Glutamatergic neuron (in vitro differentiated cells): ENCODE measurements around the gene SLC35D1. TPM values are rescaled to one million over a fixed set of nuclear protein-coding genes. Genes with fewer than 3 reads are reported as not detected.

ENCODE experiments used
- DNase-seq: peaks from one replicate; pipeline ENCODE4 v3.0.0; 2022
- H3K27ac Mint-ChIP-seq: one replicate; pipeline ENCODE4 v1.8.0; 2020; ENCODE audit warnings: mild to moderate bottlenecking, mixed read lengths, inconsistent platforms; ENCODE audit not compliant: unreplicated experiment
- H3K27me3 Mint-ChIP-seq: one replicate; pipeline ENCODE4 v1.8.0; 2020; ENCODE audit warnings: mild to moderate bottlenecking, moderate library complexity, mixed read lengths, inconsistent platforms; ENCODE audit not compliant: unreplicated experiment
- H3K36me3 Mint-ChIP-seq: one replicate; pipeline ENCODE4 v1.8.0; 2020; ENCODE audit warnings: mild to moderate bottlenecking, mixed read lengths, inconsistent platforms; ENCODE audit not compliant: unreplicated experiment
- H3K4me1 Mint-ChIP-seq: one replicate; pipeline ENCODE4 v1.8.0; 2020; ENCODE audit warnings: mild to moderate bottlenecking, low read depth, mixed read lengths, inconsistent platforms; ENCODE audit not compliant: unreplicated experiment
- H3K4me3 Mint-ChIP-seq: one replicate; pipeline ENCODE4 v1.8.0; 2020; ENCODE audit warnings: mild to moderate bottlenecking, mixed read lengths, inconsistent platforms; ENCODE audit not compliant: unreplicated experiment
- H3K9me3 Mint-ChIP-seq: one replicate; pipeline ENCODE4 v1.8.0; 2020; ENCODE audit warnings: mild to moderate bottlenecking, moderate library complexity, mixed read lengths, inconsistent platforms; ENCODE audit not compliant: unreplicated experiment
- CTCF ChIP-seq: fragments of 200-600 bp; sonication (generic); IDR thresholded peaks from one replicate; pipeline ENCODE4 v1.5.0; 2021; ENCODE audit not compliant: partially characterized antibody, unreplicated experiment
- total RNA-seq: library from RNA; stranded (reverse); fragmentation: NEBNext Ultra II Directional; extraction: Animal tissue kit (Norgen Biotek cat#: 25700); gene quantifications from one replicate; pipeline ENCODE4 v1.2.1, GENCODE V29; 2021; ENCODE audit not compliant: unreplicated experiment

SLC35D1 gene
- total RNA-seq, 1 donor from 2014 or later, result 2.7 TPM

- DNase-seq, result no peak
- H3K4me1 Mint-ChIP-seq, result no peaks in the 10 kb centered on the region
- no peak overlapping the region for H3K27ac Mint-ChIP-seq
- H3K9me3 Mint-ChIP-seq, result no peaks in the 10 kb centered on the region
- H3K27me3 Mint-ChIP-seq, result no peaks in the 10 kb centered on the region
- H3K36me3 Mint-ChIP-seq, result peaks cover 5% of the 10 kb centered on the region
- no peak for TF ChIP-seq CTCF
- H3K4me3 Mint-ChIP-seq, result no peak overlapping the region
Measured at GRCh38 chr1:67031859-67032247, 22.1 kb downstream of the SLC35D1 start.

- Mint-ChIP-seq H3K4me3 (no peak overlapping the region), H3K27me3 (no peaks in the 10 kb centered on the region), H3K4me1 (no peaks in the 10 kb centered on the region), H3K9me3 (no peaks in the 10 kb centered on the region), H3K36me3 (peaks cover 5% of the 10 kb centered on the region), H3K27ac (no peak overlapping the region)
- DNase-seq, result no peak
- no peak for TF ChIP-seq CTCF
Measured at GRCh38 chr1:67031121-67031858, 22.7 kb downstream of the SLC35D1 start.

- Mint-ChIP-seq H3K4me1 (no peaks in the 10 kb centered on the region), H3K27ac (no peak overlapping the region), H3K27me3 (no peaks in the 10 kb centered on the region), H3K4me3 (no peak overlapping the region), H3K36me3 (peaks cover 5% of the 10 kb centered on the region), H3K9me3 (no peaks in the 10 kb centered on the region)
- TF ChIP-seq CTCF, result no peak
- DNase-seq, result no peak
Measured at GRCh38 chr1:67029472-67029871, 24.5 kb downstream of the SLC35D1 start.

GRCh38 chr1:67020765-67021164 lies 33.2 kb downstream of the SLC35D1 start:
- no peak for TF ChIP-seq CTCF
- H3K36me3 Mint-ChIP-seq, result no peaks in the 10 kb centered on the region
- peaks cover 2% of the 10 kb centered on the region for H3K4me1 Mint-ChIP-seq
- no peaks in the 10 kb centered on the region for H3K9me3 Mint-ChIP-seq
- H3K4me3 Mint-ChIP-seq, result no peak overlapping the region
- no peak for DNase-seq
- no peak overlapping the region for H3K27ac Mint-ChIP-seq
- no peaks in the 10 kb centered on the region for H3K27me3 Mint-ChIP-seq

GRCh38 chr1:67020304-67020703 lies 33.6 kb downstream of the SLC35D1 start:
- H3K4me3 Mint-ChIP-seq, result no peak overlapping the region
- DNase-seq, result no peak
- no peak overlapping the region for H3K27ac Mint-ChIP-seq
- peaks cover 2% of the 10 kb centered on the region for H3K4me1 Mint-ChIP-seq
- H3K9me3 Mint-ChIP-seq, result no peaks in the 10 kb centered on the region
- no peak for TF ChIP-seq CTCF
- H3K36me3 Mint-ChIP-seq, result no peaks in the 10 kb centered on the region
- no peaks in the 10 kb centered on the region for H3K27me3 Mint-ChIP-seq
